22Rv1 (cell line): ENCODE measurements around the gene ARHGEF10L.

Experiments used
- H3K27ac ChIP-seq: fragments of 450-650 bp; 2 replicates; pipeline ENCODE4 v1.5.1; 2017
- ZFX ChIP-seq: fragments of 450-650 bp; IDR thresholded peaks from 2 replicates; pipeline ENCODE4 v1.6.1; 2017; ENCODE audit warnings: antibody characterized with exemption, borderline replicate concordance
- TF ChIP-seq, protein P1 (sequence below): fragments of 450-650 bp; IDR thresholded peaks from 2 replicates; pipeline ENCODE4 v1.5.1; 2017; ENCODE audit warnings: mild to moderate bottlenecking

The ARHGEF10L gene

DNA sequence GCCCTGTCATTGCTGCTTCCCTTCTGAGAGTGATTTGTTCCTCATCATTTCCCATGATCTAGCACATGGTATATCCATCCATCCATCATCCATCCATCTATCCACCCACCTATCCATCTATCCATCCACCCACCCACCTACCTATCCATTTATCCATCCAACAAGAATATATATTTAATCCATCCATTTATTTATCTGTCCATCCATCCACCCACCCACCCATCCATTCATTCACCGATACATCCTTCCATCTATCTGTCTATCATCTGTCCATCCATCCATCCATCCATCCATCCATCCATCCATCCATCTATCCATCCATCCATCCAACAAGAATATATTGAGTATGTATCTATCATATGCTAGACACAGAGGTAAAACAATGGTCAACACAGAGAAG is 115.7 kb downstream of the ARHGEF10L start:
- no peak for TF ChIP-seq ZFX
- TF ChIP-seq, protein P1, sequence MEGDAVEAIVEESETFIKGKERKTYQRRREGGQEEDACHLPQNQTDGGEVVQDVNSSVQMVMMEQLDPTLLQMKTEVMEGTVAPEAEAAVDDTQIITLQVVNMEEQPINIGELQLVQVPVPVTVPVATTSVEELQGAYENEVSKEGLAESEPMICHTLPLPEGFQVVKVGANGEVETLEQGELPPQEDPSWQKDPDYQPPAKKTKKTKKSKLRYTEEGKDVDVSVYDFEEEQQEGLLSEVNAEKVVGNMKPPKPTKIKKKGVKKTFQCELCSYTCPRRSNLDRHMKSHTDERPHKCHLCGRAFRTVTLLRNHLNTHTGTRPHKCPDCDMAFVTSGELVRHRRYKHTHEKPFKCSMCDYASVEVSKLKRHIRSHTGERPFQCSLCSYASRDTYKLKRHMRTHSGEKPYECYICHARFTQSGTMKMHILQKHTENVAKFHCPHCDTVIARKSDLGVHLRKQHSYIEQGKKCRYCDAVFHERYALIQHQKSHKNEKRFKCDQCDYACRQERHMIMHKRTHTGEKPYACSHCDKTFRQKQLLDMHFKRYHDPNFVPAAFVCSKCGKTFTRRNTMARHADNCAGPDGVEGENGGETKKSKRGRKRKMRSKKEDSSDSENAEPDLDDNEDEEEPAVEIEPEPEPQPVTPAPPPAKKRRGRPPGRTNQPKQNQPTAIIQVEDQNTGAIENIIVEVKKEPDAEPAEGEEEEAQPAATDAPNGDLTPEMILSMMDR = no peak
- H3K27ac ChIP-seq = no peak overlapping the region

DNA sequence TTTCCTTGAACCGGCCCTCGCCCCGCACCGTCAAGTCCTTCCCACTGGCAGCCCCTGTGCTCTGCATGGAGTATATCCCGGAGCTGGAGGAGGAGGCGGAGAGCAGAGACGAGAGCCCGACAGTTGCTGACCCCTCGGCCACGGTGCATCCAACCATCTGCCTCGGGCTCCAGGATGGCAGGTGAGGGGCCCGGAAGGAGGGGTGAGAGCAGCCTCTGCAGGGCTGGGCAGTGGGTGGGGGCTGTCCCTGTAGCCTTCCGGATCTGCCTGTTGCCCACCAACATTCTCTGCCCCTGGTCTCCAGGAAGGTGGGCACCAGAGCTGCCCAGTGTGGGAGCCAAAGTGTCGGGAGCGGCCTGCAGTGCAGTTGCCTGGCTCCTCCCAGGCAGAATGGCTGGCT is 116.4 kb downstream of the ARHGEF10L start:
- no peak overlapping the region for H3K27ac ChIP-seq
- no peak for TF ChIP-seq ZFX

DNA sequence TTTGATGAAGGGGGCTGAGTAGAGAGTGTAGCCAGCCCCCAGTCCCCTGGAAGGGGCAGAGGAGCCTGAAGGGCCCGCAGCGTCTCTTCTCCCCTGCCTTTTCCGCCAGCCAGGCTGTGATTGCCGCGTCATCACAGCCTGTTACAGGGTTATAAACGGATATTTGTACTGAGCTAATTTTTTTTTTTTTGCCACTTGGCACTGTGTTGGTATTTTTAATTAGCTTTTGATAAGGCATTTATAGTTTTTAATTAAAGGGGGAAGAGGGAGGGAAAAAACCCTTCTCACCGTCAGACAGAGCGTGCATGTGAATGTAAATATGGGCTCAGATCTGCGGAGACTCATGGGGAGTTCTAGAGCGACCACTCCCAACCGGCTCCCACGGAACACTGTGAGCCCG is 117.9 kb downstream of the ARHGEF10L start:
- H3K27ac ChIP-seq = no peak overlapping the region

DNA sequence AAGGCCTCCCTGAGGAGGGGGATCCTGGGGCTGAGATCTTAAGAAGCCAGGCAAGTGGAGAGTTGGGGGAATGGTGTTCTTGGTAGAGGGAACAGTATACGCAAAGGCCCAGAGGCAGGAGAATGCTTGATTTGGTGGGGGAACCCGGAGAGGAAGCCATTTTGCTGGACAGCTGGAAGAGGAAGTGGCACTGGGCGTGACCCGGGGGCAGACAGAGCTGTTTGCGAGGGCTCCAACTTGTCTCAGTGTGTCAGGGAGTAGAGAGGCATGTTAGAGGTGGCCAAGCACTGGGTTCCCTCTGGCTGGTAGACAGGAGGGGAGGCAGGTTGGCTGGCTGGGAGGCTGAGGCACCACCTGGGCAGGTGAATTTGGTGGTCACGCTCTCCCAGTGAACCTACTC is 119.3 kb downstream of the ARHGEF10L start:
- H3K27ac ChIP-seq = no peak overlapping the region
- TF ChIP-seq ZFX = no peak
- TF ChIP-seq, protein P1 = no peak

More for the DNA sequence above, 117.9 kb downstream of the ARHGEF10L start:
- TF ChIP-seq ZFX = no peak
- TF ChIP-seq, protein P1 = no peak

DNA sequence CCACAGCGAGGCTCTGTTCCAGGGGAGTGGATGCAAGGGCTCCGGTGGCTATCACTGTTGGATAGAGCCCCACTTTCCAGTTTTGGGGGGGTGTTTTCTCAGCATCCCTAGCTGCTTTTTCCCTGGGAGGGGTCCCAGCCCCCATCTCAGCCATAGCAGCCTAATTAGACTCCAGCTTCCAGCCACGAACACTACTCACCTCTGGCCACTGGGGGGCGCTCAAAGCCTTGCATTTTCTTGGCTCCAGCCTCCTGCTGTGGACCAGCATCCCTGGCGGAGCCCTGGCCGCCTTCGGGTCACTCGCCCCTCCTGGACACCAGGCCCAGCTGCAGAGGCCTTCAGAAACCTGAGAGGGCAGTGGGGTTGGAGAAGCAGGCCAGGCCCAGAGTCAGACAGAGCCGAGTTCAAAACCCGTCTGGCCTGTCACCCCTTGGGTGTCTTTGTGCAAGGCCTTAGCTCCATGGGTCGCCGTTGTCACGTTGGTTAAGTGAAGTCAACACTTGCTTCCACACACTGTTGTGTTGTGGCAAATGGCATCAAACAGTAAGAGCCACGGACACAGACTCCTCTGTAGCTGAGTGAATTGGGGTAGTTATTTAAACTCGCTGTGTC is 122.2 kb downstream of the ARHGEF10L start:
- H3K27ac ChIP-seq = no peak overlapping the region
- TF ChIP-seq, protein P1 = peak; percentile 88
- TF ChIP-seq ZFX = no peak

DNA sequence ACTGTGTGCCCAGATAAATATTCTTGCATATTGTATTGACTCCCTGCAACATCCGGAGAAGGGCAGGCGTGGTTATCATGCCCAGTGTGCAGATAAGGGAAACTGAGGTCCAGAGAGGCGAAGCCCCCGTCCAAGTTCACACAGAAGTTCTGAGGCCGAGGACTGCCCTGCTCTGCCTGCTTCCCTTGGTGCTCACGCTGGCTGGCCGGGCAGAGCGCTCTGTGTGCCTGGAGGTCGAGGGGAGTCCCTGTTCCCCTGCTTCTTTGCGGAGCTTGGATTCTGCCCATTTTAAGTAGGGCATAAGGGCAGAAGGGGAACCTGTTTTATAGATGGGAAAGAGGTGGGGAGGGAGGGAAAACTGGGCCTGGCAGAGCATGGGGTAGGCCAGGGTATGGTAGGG is 122.8 kb downstream of the ARHGEF10L start:
- TF ChIP-seq, protein P1 = no peak
- TF ChIP-seq ZFX = no peak
- H3K27ac ChIP-seq = no peak overlapping the region

DNA sequence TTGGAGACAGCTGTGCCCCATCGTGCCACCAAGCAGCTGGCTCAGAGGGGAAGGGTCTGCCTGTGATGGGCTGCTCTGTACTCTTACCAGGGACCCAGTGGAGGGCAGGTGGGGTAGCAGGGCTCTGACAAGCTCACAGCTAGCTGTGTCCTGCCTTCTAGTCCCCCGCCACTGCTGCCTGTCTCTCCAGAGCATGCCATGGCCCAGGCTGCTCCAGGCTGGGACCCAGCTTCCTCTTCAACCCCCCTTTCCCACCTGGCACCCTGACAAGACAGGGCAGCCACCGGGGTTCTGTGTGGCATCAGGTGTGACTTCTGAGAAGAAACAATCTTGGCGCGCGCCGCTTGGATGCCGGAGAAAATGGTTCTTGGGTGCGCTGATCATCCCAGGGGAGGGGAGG is 123.3 kb downstream of the ARHGEF10L start:
- TF ChIP-seq, protein P1 = no peak
- TF ChIP-seq ZFX = no peak

DNA sequence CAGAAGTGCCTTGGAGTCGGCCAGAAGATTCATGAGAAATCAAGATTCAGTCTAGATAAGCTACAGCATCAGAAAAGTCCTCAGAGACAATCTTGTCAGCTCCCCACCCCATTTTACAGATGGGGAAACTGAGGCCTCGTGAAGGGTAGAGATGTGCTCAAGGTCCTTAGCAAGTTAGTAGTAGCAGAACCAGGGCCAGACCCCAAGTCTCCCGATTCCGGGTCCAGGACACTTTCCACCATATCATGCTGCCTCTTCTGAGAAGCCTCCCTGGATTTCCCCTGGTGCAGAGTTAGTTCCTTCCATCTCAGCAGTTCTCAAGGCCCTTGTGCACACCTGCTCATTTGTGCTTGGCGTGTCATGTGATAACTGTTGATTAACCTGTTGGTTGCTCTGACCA is 124.1 kb downstream of the ARHGEF10L start:
- TF ChIP-seq ZFX = no peak
- TF ChIP-seq, protein P1 = no peak
- no peak overlapping the region for H3K27ac ChIP-seq

More for the DNA sequence above, 123.3 kb downstream of the ARHGEF10L start:
- no peak overlapping the region for H3K27ac ChIP-seq
